GM04503 (cell line): ENCODE data around the gene COA3.

Source experiments
- DNase-seq: peaks from one replicate; pipeline ENCODE4 v3.0.0-alpha.2; 2012; ENCODE audit warnings: low read depth

Gene COA3

GRCh38 chr17:42750739-42751344, 47.7 kb downstream of the COA3 start:
- DNase-seq, result no peak

DNA sequence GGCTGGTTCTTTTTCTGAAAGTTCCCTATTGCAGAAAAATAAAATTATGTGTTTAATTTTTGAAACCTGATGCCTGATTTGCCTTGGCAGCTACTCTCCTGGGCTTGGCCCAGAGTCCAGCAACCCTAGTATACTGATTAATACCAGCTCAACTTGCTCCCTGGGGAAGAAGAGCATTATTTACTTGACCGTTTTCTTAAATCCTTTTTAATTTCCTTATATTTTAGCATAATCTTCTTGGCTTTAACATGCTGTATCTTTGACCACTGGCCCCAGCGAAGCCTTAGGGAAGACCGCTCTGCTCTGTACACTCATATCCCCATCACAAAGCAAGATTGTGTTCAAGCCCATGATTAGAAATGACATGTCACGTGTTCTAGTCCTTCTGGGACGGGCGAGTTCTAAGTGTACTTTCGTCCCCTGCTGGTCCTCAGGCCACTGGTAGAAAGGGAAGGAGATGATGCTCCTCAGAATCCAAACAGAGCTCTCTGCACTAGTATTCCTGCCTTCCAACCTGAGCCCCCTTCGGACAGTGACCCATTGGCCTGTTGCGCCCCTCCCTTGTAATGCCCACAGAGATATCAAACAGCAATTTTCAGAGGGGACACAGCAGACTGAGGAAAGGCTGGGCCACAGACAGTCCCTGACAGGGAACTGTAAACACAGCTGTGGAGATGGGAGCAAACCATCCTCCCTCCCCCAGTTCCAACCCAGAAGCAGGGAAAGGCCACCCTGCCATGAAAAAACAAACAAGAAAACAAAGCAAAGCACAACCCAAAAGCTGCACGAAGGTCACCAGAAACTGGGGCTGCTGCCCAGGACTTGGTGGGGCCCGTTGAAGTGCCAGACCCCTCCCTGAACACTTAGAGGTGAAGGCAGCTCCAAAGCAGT, 49.4 kb downstream of the COA3 start:
- no peak for DNase-seq

GRCh38 chr17:42748202-42748907, 50.1 kb downstream of the COA3 start:
- DNase-seq, result no peak
